Right atrium auricular region (tissue), 2 donors: Measurements from ENCODE around the gene SARDH. TPM values are rescaled to one million over a fixed set of nuclear protein-coding genes. Genes with fewer than 3 reads are reported as not detected.

Experiments
- DNase-seq: peaks from one replicate; pipeline ENCODE4 v3.0.0-alpha.2; 2019; ENCODE audit warnings: low spot score
- H3K27ac ChIP-seq, 2 donors: fragments of 200-600 bp; sonication (generic); 1 replicate in 1 of 2; 2 replicates in 1 of 2; pipeline ENCODE4 v1.5.1; 2016 to 2019
- H3K27me3 ChIP-seq, 2 donors: fragments of 200-600 bp; sonication (generic); one replicate each; pipeline versions ENCODE4 v1.5.1 to v1.6.0; 2017 to 2019
- H3K36me3 ChIP-seq: fragments of 200-600 bp; sonication (generic); one replicate; pipeline ENCODE4 v1.5.1; 2016
- H3K4me1 ChIP-seq, 2 donors: fragments of 200-600 bp; sonication (generic); one replicate each; pipeline versions ENCODE4 v1.5.1 to v1.6.0; 2017 to 2019
- H3K4me3 ChIP-seq, 2 donors: fragments of 200-600 bp; sonication (generic); 1 replicate in 1 of 2; 2 replicates in 1 of 2; pipeline ENCODE4 v1.5.1; 2017 to 2019; ENCODE audit warnings: mild to moderate bottlenecking in 1 of 2, moderate library complexity in 1 of 2
- H3K9me3 ChIP-seq, 2 donors: fragments of 200-600 bp; sonication (generic); one replicate each; pipeline ENCODE4 v1.5.1; 2019
- total RNA-seq, 2 donors: library from RNA; depleted of rRNA; stranded (reverse); fragments of >200 nt; gene quantifications; one replicate each; pipeline ENCODE4 v1.1.0, GENCODE V29; 2016
- TF ChIP-seq, protein P1 (sequence below), 2 donors: fragments of 200-600 bp; sonication (generic); IDR thresholded peaks; one replicate each; pipeline ENCODE4 v1.5.1; 2019; ENCODE audit warnings: antibody characterized with exemption in 2 of 2

Gene SARDH
- total RNA-seq, 2 donors from 2014 or later: 0.63 to 0.94 TPM

DNA sequence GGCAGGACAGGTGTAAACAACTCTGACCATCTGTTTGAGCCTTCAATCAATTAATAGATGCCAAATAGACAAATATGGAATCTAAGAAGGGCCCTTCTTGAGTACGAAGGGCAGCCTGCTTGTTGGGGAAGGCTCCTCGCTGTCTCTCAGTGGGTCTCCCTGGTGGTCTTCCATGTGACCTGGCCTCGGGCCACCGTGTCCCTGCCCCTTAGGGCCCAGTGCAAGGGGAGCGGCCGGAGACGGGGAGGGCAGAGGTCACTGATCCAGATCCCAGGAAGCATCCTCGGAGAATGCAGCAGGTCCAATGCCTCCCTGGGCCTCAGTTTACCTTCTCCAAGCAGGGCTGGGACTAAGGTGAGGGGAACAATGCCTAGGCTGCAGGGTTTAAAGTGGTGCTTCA lies 99.4 kb downstream of the SARDH start:
- no peaks in the 10 kb centered on the region for H3K9me3 ChIP-seq
- no peaks in the 10 kb centered on the region for H3K4me1 ChIP-seq
- H3K4me3 ChIP-seq: no peak overlapping the region
- no peak overlapping the region for H3K27ac ChIP-seq
- H3K36me3 ChIP-seq: no peaks in the 10 kb centered on the region
- H3K27me3 ChIP-seq: no peaks in the 10 kb centered on the region
- TF ChIP-seq, protein P1, sequence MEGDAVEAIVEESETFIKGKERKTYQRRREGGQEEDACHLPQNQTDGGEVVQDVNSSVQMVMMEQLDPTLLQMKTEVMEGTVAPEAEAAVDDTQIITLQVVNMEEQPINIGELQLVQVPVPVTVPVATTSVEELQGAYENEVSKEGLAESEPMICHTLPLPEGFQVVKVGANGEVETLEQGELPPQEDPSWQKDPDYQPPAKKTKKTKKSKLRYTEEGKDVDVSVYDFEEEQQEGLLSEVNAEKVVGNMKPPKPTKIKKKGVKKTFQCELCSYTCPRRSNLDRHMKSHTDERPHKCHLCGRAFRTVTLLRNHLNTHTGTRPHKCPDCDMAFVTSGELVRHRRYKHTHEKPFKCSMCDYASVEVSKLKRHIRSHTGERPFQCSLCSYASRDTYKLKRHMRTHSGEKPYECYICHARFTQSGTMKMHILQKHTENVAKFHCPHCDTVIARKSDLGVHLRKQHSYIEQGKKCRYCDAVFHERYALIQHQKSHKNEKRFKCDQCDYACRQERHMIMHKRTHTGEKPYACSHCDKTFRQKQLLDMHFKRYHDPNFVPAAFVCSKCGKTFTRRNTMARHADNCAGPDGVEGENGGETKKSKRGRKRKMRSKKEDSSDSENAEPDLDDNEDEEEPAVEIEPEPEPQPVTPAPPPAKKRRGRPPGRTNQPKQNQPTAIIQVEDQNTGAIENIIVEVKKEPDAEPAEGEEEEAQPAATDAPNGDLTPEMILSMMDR (IDR thresholded peaks at IDR 0.05): no peak
- no peak for DNase-seq

DNA sequence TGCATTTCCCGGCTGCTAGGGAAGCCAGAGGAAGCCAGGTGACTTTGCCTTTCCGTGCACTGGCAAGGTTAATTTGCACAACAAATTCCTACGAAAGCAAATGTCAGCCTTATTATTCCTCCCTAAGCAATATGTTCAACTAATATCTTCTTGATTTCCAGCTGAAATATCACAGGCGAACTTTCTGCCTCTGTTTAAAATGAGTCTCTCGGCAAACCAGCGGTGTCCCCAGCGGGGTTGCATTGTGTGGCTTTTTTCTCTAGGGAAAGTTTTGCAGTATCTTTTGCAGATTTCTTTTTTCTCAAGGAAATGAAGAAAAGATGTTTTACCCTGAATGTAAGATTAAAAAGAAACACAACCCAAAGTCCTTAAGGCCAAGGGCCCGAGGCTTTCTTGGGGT lies 100.1 kb downstream of the SARDH start:
- no peaks in the 10 kb centered on the region for H3K4me1 ChIP-seq

DNA sequence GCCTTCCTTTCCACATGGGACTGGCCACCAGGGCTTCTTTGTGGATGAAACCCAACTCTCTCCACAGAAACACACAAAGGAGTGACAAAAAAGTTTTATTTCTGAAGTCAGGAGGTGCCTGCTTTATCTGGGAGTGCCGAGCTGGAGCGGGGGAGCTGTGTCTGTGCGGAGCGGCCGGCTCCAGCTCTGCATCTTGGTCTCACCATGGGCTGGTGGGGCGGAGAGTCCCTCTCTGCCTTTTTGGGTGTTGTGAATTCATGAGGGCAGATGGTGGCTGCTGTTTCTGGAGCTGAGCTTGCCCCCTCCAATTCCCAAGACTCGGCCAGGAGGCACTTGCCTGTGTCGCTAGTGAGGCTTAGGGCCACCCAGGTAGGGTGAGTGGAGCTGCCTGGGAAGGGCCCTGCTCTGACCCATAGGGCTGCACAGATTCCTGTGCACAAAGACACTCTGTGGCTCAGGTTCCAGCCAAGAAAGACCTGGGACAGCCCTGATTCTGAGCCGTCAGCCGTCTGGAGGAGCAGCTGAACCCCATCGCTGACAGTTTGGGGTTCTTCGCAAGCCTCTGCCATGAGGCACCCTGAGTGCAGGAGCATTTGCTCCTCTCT lies 100.6 kb downstream of the SARDH start:
- no peak for DNase-seq
- TF ChIP-seq, protein P1 (IDR thresholded peaks at IDR 0.05): no peak
- no peaks in the 10 kb centered on the region for H3K27me3 ChIP-seq

More for the DNA sequence above, 100.1 kb downstream of the SARDH start:
- H3K27me3 ChIP-seq: no peaks in the 10 kb centered on the region
- no peak overlapping the region for H3K27ac ChIP-seq
- H3K4me3 ChIP-seq: no peak overlapping the region
- no peak for DNase-seq
- no peaks in the 10 kb centered on the region for H3K9me3 ChIP-seq
- TF ChIP-seq, protein P1 (IDR thresholded peaks at IDR 0.05): no peak
- no peaks in the 10 kb centered on the region for H3K36me3 ChIP-seq

DNA sequence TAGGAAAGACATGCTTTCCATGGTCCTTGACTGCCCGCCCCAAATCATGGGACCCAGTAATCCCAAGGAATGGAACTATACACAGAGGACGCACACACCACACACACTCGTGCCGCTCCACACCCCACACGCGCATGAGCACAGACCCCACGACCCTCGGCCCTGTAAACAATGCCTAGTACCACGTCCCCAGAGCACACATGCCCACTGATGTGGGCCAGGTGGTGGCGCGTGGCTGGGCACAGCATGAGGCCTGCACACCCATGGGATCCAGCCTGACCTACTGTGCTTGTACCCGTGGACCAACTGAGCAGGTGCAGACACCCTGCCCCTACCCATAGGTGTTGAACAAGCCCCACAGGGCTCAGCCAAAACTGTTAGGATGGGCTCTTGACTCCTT lies 101.2 kb downstream of the SARDH start:
- no peak overlapping the region for H3K27ac ChIP-seq
- H3K36me3 ChIP-seq: no peaks in the 10 kb centered on the region
- no peaks in the 10 kb centered on the region for H3K27me3 ChIP-seq
- H3K4me3 ChIP-seq: no peak overlapping the region
- H3K9me3 ChIP-seq: no peaks in the 10 kb centered on the region
- no peaks in the 10 kb centered on the region for H3K4me1 ChIP-seq
- DNase-seq: no peak
- TF ChIP-seq, protein P1 (IDR thresholded peaks at IDR 0.05): no peak

More for the DNA sequence above, 100.6 kb downstream of the SARDH start:
- H3K36me3 ChIP-seq: no peaks in the 10 kb centered on the region
- H3K27ac ChIP-seq: no peak overlapping the region
- H3K4me3 ChIP-seq: no peak overlapping the region
- no peaks in the 10 kb centered on the region for H3K4me1 ChIP-seq
- H3K9me3 ChIP-seq: no peaks in the 10 kb centered on the region

DNA sequence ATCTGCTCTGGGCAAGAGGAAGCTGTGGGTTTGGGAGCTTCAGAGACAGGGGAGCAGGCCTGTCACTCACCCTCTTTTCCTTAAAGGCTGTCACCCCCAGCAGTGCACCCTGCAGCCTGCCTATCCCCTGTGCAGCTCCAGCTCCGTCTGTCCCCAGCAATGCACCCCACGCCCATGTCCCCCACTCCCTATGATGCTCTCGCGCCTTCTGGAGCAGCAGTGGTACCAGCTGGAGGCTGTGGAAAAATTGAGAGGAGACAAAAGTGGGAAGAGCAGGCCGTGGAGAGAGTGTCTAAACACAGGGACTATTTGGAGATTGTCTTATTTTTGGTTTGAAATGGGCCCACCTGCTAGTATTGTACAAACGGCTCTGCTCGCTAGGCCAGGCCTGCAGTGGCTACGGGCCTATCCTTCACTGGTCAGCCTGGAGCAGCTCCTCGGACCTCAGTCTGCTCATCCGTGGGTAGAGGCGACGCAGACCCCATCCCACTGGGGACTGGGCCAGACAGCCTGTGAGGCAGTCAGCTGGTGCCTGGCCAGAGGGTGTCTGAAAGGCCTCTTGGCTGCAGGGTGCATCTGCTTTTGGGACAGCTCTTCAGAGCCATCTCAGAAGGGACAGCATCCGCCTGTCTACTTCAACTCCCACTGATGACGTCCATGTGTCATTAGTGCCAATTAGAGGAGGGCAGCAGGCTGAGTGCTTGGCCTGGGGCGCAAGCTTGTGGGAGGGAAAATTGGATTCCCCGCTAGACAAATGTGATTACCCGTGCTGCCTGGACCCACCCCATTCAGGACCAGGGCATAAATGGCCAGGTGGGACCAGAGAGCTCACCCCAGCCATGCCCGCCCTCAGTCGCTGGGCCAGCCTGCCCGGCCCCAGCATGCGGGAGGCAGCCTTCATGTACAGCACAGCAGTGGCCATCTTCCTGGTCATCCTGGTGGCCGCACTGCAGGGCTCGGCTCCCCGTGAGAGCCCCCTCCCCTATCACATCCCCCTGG lies 102.3 kb downstream of the SARDH start, which contains the start of gene DBH:
Gene DBH, plus strand, starts transcription at position 831 of the 999 bp plus-strand sequence. Its CDS starts 9 bp downstream, at position 840.
- TF ChIP-seq, protein P1 (IDR thresholded peaks at IDR 0.05): no peak
- no peaks in the 10 kb centered on the region for H3K27me3 ChIP-seq
- no peaks in the 10 kb centered on the region for H3K4me1 ChIP-seq
- H3K36me3 ChIP-seq: no peaks in the 10 kb centered on the region
- H3K27ac ChIP-seq: no peak within 1 kb of the TSS
- DNase-seq: no peak
- H3K9me3 ChIP-seq: no peaks in the 10 kb centered on the region
- no peak within 1 kb of the TSS for H3K4me3 ChIP-seq
